Fibroblast of peridontal ligament (primary cell): ENCODE measurements around the gene ATF6.
A peak's percentile ranks its signal among the peaks of the same experiment; 100 is the strongest.
"Not testable (repeated sequence)": the region's sequence is repeated elsewhere in the genome, so short reads cannot be mapped to it uniquely, and the experiment has no call there.

Experiments used
- DNase-seq: peaks from one replicate; pipeline ENCODE4 v3.0.0-alpha.2; 2010; ENCODE audit errors: extremely low read depth

ATF6 gene

GRCh38 chr1:161766102-161766981 is at the start of gene ATF6:
ATF6 (plus strand) TSS chr1:161766320; CDS start chr1:161766361, 41 bp downstream.
- DNase-seq = peak; percentile 96

GRCh38 chr1:161718559-161719324 is 47.4 kb upstream of the ATF6 start:
- no peak for DNase-seq

- DNase-seq = no peak
Measured at GRCh38 chr1:161719325-161719611, 46.9 kb upstream of the ATF6 start.

GRCh38 chr1:161720422-161720821 is 45.7 kb upstream of the ATF6 start:
- DNase-seq = no peak

GRCh38 chr1:161720956-161721737 is 45.0 kb upstream of the ATF6 start, which contains the start of gene FCRLB:
FCRLB (plus strand) TSS chr1:161721544; CDS start chr1:161722673, 1,129 bp downstream.
- no peak for DNase-seq

GRCh38 chr1:161721738-161722343 is 44.3 kb upstream of the ATF6 start:
- DNase-seq = peak; percentile 71

- no peak for DNase-seq
Measured at GRCh38 chr1:161722406-161722805, 43.7 kb upstream of the ATF6 start.

- no peak for DNase-seq
Measured at GRCh38 chr1:161723459-161724141, 42.5 kb upstream of the ATF6 start.

- DNase-seq = not testable (repeated sequence)
Measured at GRCh38 chr1:161725258-161725907, 40.7 kb upstream of the ATF6 start.

GRCh38 chr1:161725908-161726472 is 40.1 kb upstream of the ATF6 start:
- peak; percentile 49 for DNase-seq

- DNase-seq = peak; percentile 78
Measured at GRCh38 chr1:161726473-161727255, 39.5 kb upstream of the ATF6 start.

- DNase-seq = peak; percentile 87
Measured at GRCh38 chr1:161727256-161727924, 38.7 kb upstream of the ATF6 start.

GRCh38 chr1:161728376-161729226 is 37.5 kb upstream of the ATF6 start:
- DNase-seq = no peak

GRCh38 chr1:161730050-161730564 is 36.0 kb upstream of the ATF6 start:
- peak; percentile 26 for DNase-seq

GRCh38 chr1:161731241-161731640 is 34.9 kb upstream of the ATF6 start:
- DNase-seq = no peak

GRCh38 chr1:161731981-161732718 is 34.0 kb upstream of the ATF6 start:
- DNase-seq = no peak

GRCh38 chr1:161733526-161733925 is 32.6 kb upstream of the ATF6 start:
- peak; percentile 92 for DNase-seq
